Lower lobe of right lung (tissue), 2 donors: ENCODE measurements around the gene TNS2. TPM values are rescaled to one million over a fixed set of nuclear protein-coding genes. Genes with fewer than 3 reads are reported as not detected.
"Not testable (repeated sequence)": the region's sequence is repeated elsewhere in the genome, so short reads cannot be mapped to it uniquely, and the experiment has no call there.

ENCODE experiments used
- ATAC-seq, 2 donors: fragments of 200-7000 bp; cut with Tn5 transposase; one replicate each; pipeline ENCODE4 v1.9.1; 2020 to 2022; ENCODE audit warnings: mild to moderate bottlenecking in 2 of 2, moderate library complexity in 2 of 2
- DNase-seq: peaks from one replicate; pipeline ENCODE4 v3.0.0-alpha.2; 2020
- H3K27ac ChIP-seq: fragments of 200-600 bp; one replicate; pipeline ENCODE4 v1.8.0; 2022
- H3K27me3 ChIP-seq: fragments of 200-600 bp; one replicate; pipeline ENCODE4 v1.8.0; 2022; ENCODE audit warnings: low read depth
- H3K36me3 ChIP-seq: fragments of 200-600 bp; one replicate; pipeline ENCODE4 v1.8.0; 2022; ENCODE audit warnings: mild to moderate bottlenecking
- H3K4me1 ChIP-seq: fragments of 200-600 bp; one replicate; pipeline ENCODE4 v1.8.0; 2022
- H3K4me3 ChIP-seq: fragments of 200-600 bp; one replicate; pipeline ENCODE4 v1.8.0; 2022; ENCODE audit warnings: mild to moderate bottlenecking
- H3K9me3 ChIP-seq: fragments of 200-600 bp; one replicate; pipeline ENCODE4 v1.8.0; 2022
- CTCF ChIP-seq: fragments of 200-600 bp; IDR thresholded peaks from one replicate; pipeline ENCODE4 v1.8.0; 2022; ENCODE audit warnings: antibody characterized with exemption, mild to moderate bottlenecking
- intact Hi-C: fragments of 100-400 bp; cut with DNase I; formaldehyde crosslinking; loops from one replicate; pipeline ENCODE4 v1.11.0; 2022
- total RNA-seq: library from RNA; stranded (reverse); fragmentation: NEBNext Ultra II Directional; extraction: Animal tissue kit (Norgen Biotek cat#: 25700); gene quantifications from one replicate; pipeline ENCODE4 v1.2.1, GENCODE V29; 2021
- donor health status: DM: no; HTN: yes; CAD: no; lungs with severe emphysema.

The TNS2 gene
- total RNA-seq, 1 donor from 2014 or later, result 186 TPM

- Histone ChIP-seq H3K4me3 (no peak overlapping the region), H3K27ac (no peak overlapping the region), H3K4me1 (no peaks in the 10 kb centered on the region), H3K36me3 (no peaks in the 10 kb centered on the region), H3K27me3 (no peaks in the 10 kb centered on the region), H3K9me3 (no peaks in the 10 kb centered on the region)
- ATAC-seq (no peak), DNase-seq (no peak)
- TF ChIP-seq CTCF, result no peak
- intact Hi-C loops, result no loop called here
Observed at GRCh38 chr12:53090105-53090504, 40.2 kb downstream of the TNS2 start.

- no peaks in the 10 kb centered on the region for H3K27me3 ChIP-seq
- no peak overlapping the region for H3K27ac ChIP-seq
- no peak overlapping the region for H3K4me3 ChIP-seq
- DNase-seq (no peak), ATAC-seq (no peak)
- no peak for TF ChIP-seq CTCF
- intact Hi-C loops, result no loop called here
- no peaks in the 10 kb centered on the region for H3K4me1 ChIP-seq
- H3K9me3 ChIP-seq, result no peaks in the 10 kb centered on the region
- H3K36me3 ChIP-seq, result no peaks in the 10 kb centered on the region
Observed at GRCh38 chr12:53090554-53090953, 40.7 kb downstream of the TNS2 start.

GRCh38 chr12:53091756-53092155 is 41.9 kb downstream of the TNS2 start:
- no peaks in the 10 kb centered on the region for H3K27me3 ChIP-seq
- no peak for ATAC-seq
- no peak for TF ChIP-seq CTCF
- no peak overlapping the region for H3K4me3 ChIP-seq
- H3K36me3 ChIP-seq, result no peaks in the 10 kb centered on the region
- H3K4me1 ChIP-seq, result peaks cover 8% of the 10 kb centered on the region
- no peak overlapping the region for H3K27ac ChIP-seq
- intact Hi-C loops, result no loop called here
- no peak for DNase-seq
- no peaks in the 10 kb centered on the region for H3K9me3 ChIP-seq

- DNase-seq, result no peak
- peaks cover 30% of the 10 kb centered on the region for H3K4me1 ChIP-seq
- peak overlapping the region; percentile 58 for H3K27ac ChIP-seq
- no peaks in the 10 kb centered on the region for H3K36me3 ChIP-seq
- ATAC-seq, result peak in 1 of 2 donors; percentile 29
- TF ChIP-seq CTCF, result no peak
- H3K27me3 ChIP-seq, result no peaks in the 10 kb centered on the region
- intact Hi-C loops, result no loop called here
- H3K4me3 ChIP-seq, result no peak overlapping the region
- H3K9me3 ChIP-seq, result no peaks in the 10 kb centered on the region
Observed at GRCh38 chr12:53093777-53094393, 44.0 kb downstream of the TNS2 start.

GRCh38 chr12:53094394-53094787 is 44.5 kb downstream of the TNS2 start:
- Histone ChIP-seq H3K4me3 (no peak overlapping the region), H3K27ac (peak overlapping the region; percentile 58), H3K4me1 (peaks cover 35% of the 10 kb centered on the region), H3K36me3 (no peaks in the 10 kb centered on the region), H3K9me3 (no peaks in the 10 kb centered on the region), H3K27me3 (no peaks in the 10 kb centered on the region)
- ATAC-seq (no peak), DNase-seq (no peak)
- no peak for TF ChIP-seq CTCF
- intact Hi-C loops, result no loop called here

- intact Hi-C loops, H3K4me3 ChIP-seq, H3K27ac ChIP-seq, H3K27me3 ChIP-seq, H3K36me3 ChIP-seq, H3K9me3 ChIP-seq, ATAC-seq, DNase-seq: not testable (repeated sequence)
- peaks cover 35% of the 10 kb centered on the region for H3K4me1 ChIP-seq
Observed at GRCh38 chr12:53094796-53095595, 45.1 kb downstream of the TNS2 start.

- peaks cover 35% of the 10 kb centered on the region for H3K4me1 ChIP-seq
- H3K27me3 ChIP-seq, H3K4me3 ChIP-seq, DNase-seq, H3K9me3 ChIP-seq, H3K36me3 ChIP-seq, intact Hi-C loops, ATAC-seq: not testable (repeated sequence)
- H3K27ac ChIP-seq, result peak overlapping the region; percentile 6
Observed at GRCh38 chr12:53095596-53095895, 45.7 kb downstream of the TNS2 start.
